ENCODE results near the gene MCU. TPM values are rescaled to one million over a fixed set of nuclear protein-coding genes. Genes with fewer than 3 reads are reported as not detected.

Gene MCU
- total RNA-seq, 1 donor from 2014 or later, result 15.9 TPM

- no peak for DNase-seq
- no peak overlapping the region for H3K4me3 Mint-ChIP-seq
- no peaks in the 10 kb centered on the region for H3K36me3 Mint-ChIP-seq (ENCODE audit: low read depth)
- no peak overlapping the region for H3K27ac Mint-ChIP-seq
- H3K4me1 Mint-ChIP-seq, result no peaks in the 10 kb centered on the region
- no peaks in the 10 kb centered on the region for H3K27me3 Mint-ChIP-seq
- peaks cover 4% of the 10 kb centered on the region for H3K9me3 Mint-ChIP-seq
- intact Hi-C loops (cut with micrococcal nuclease), result no loop called here
These were observed 158.9 kb downstream of the MCU start for GRCh38 chr10:72850861-72851260.

GRCh38 chr10:72851509-72851908, 159.6 kb downstream of the MCU start:
- Mint-ChIP-seq H3K4me1 (no peaks in the 10 kb centered on the region), H3K27ac (no peak overlapping the region), H3K27me3 (no peaks in the 10 kb centered on the region), H3K4me3 (no peak overlapping the region), H3K9me3 (peaks cover 4% of the 10 kb centered on the region), H3K36me3 (ENCODE audit: low read depth) (no peaks in the 10 kb centered on the region)
- intact Hi-C loops (cut with micrococcal nuclease), result no loop called here
- no peak for DNase-seq

- Mint-ChIP-seq H3K4me1 (no peaks in the 10 kb centered on the region), H3K27me3 (no peaks in the 10 kb centered on the region), H3K36me3 (ENCODE audit: low read depth) (no peaks in the 10 kb centered on the region), H3K27ac (no peak overlapping the region), H3K4me3 (no peak overlapping the region), H3K9me3 (peaks cover 4% of the 10 kb centered on the region)
- intact Hi-C loops (cut with micrococcal nuclease), result no loop called here
- DNase-seq, result no peak
These were observed 160.6 kb downstream of the MCU start for GRCh38 chr10:72852508-72852907.

- Mint-ChIP-seq H3K36me3 (ENCODE audit: low read depth) (no peaks in the 10 kb centered on the region), H3K4me1 (no peaks in the 10 kb centered on the region), H3K27ac (no peak overlapping the region), H3K4me3 (no peak overlapping the region), H3K9me3 (peaks cover 4% of the 10 kb centered on the region), H3K27me3 (no peaks in the 10 kb centered on the region)
- intact Hi-C loops (cut with micrococcal nuclease), result no loop called here
- DNase-seq, result no peak
These were observed 163.2 kb downstream of the MCU start for GRCh38 chr10:72855129-72855528.

GRCh38 chr10:72855790-72856189, 163.8 kb downstream of the MCU start:
- no peaks in the 10 kb centered on the region for H3K4me1 Mint-ChIP-seq
- DNase-seq, result no peak
- H3K4me3 Mint-ChIP-seq, result no peak overlapping the region
- peaks cover 1% of the 10 kb centered on the region for H3K36me3 Mint-ChIP-seq (ENCODE audit: low read depth)
- H3K9me3 Mint-ChIP-seq, result peaks cover 4% of the 10 kb centered on the region
- intact Hi-C loops (cut with micrococcal nuclease), result no loop called here
- no peaks in the 10 kb centered on the region for H3K27me3 Mint-ChIP-seq
- H3K27ac Mint-ChIP-seq, result no peak overlapping the region

GRCh38 chr10:72858067-72858466, 166.1 kb downstream of the MCU start:
- no peaks in the 10 kb centered on the region for H3K9me3 Mint-ChIP-seq
- DNase-seq, result no peak
- intact Hi-C loops (cut with micrococcal nuclease), result no loop called here
- H3K27ac Mint-ChIP-seq, result no peak overlapping the region
- H3K4me1 Mint-ChIP-seq, result no peaks in the 10 kb centered on the region
- peaks cover 4% of the 10 kb centered on the region for H3K36me3 Mint-ChIP-seq (ENCODE audit: low read depth)
- H3K27me3 Mint-ChIP-seq, result no peaks in the 10 kb centered on the region
- no peak overlapping the region for H3K4me3 Mint-ChIP-seq

- H3K4me1 Mint-ChIP-seq, result no peaks in the 10 kb centered on the region
- no peak overlapping the region for H3K27ac Mint-ChIP-seq
- intact Hi-C loops (cut with micrococcal nuclease), result no loop called here
- H3K9me3 Mint-ChIP-seq, result no peaks in the 10 kb centered on the region
- no peak for DNase-seq
- H3K4me3 Mint-ChIP-seq, result no peak overlapping the region
- peaks cover 5% of the 10 kb centered on the region for H3K36me3 Mint-ChIP-seq (ENCODE audit: low read depth)
- no peaks in the 10 kb centered on the region for H3K27me3 Mint-ChIP-seq
These were observed 171.0 kb downstream of the MCU start for GRCh38 chr10:72862957-72863356.

- Mint-ChIP-seq H3K27me3 (no peaks in the 10 kb centered on the region), H3K9me3 (peaks cover 5% of the 10 kb centered on the region), H3K36me3 (ENCODE audit: low read depth) (peaks cover 9% of the 10 kb centered on the region), H3K4me3 (no peak overlapping the region), H3K4me1 (no peaks in the 10 kb centered on the region), H3K27ac (no peak overlapping the region)
- peak; percentile 64 for DNase-seq
- intact Hi-C loops (cut with micrococcal nuclease), result loop anchor here (1.0 kb wide), 1 partner anchor 511 kb away; no protein-coding TSS in a partner anchor
These were observed 183.5 kb downstream of the MCU start for GRCh38 chr10:72875250-72876055.

GRCh38 chr10:72879245-72879644, 187.3 kb downstream of the MCU start:
- DNase-seq, result no peak
- Mint-ChIP-seq H3K9me3 (peaks cover 7% of the 10 kb centered on the region), H3K4me1 (no peaks in the 10 kb centered on the region), H3K27me3 (no peaks in the 10 kb centered on the region), H3K4me3 (no peak overlapping the region), H3K36me3 (ENCODE audit: low read depth) (peaks cover 9% of the 10 kb centered on the region), H3K27ac (no peak overlapping the region)
- intact Hi-C loops (cut with micrococcal nuclease), result no loop called here

GRCh38 chr10:72881291-72881690, 189.3 kb downstream of the MCU start:
- Mint-ChIP-seq H3K9me3 (peaks cover 7% of the 10 kb centered on the region), H3K36me3 (ENCODE audit: low read depth) (peaks cover 9% of the 10 kb centered on the region)

GRCh38 chr10:72883861-72884260, 191.9 kb downstream of the MCU start:
- Mint-ChIP-seq H3K9me3 (peaks cover 3% of the 10 kb centered on the region), H3K4me3 (no peak overlapping the region), H3K36me3 (ENCODE audit: low read depth) (peaks cover 14% of the 10 kb centered on the region), H3K27me3 (no peaks in the 10 kb centered on the region), H3K27ac (no peak overlapping the region), H3K4me1 (peaks cover 5% of the 10 kb centered on the region)
- DNase-seq, result no peak
- intact Hi-C loops (cut with micrococcal nuclease), result no loop called here

More at GRCh38 chr10:72881291-72881690, 189.3 kb downstream of the MCU start:
- Mint-ChIP-seq H3K27ac (no peak overlapping the region), H3K4me1 (no peaks in the 10 kb centered on the region), H3K27me3 (no peaks in the 10 kb centered on the region), H3K4me3 (no peak overlapping the region)
- intact Hi-C loops (cut with micrococcal nuclease), result no loop called here
- DNase-seq, result no peak

GRCh38 chr10:72885953-72886352, 194.0 kb downstream of the MCU start:
- H3K36me3 Mint-ChIP-seq (ENCODE audit: low read depth), result peaks cover 11% of the 10 kb centered on the region
- H3K4me1 Mint-ChIP-seq, result peaks cover 5% of the 10 kb centered on the region
- H3K27me3 Mint-ChIP-seq, result no peaks in the 10 kb centered on the region
- H3K9me3 Mint-ChIP-seq, result no peaks in the 10 kb centered on the region
- no peak overlapping the region for H3K27ac Mint-ChIP-seq
- intact Hi-C loops (cut with micrococcal nuclease), result no loop called here
- no peak overlapping the region for H3K4me3 Mint-ChIP-seq
- DNase-seq, result no peak

- H3K9me3 Mint-ChIP-seq, result no peaks in the 10 kb centered on the region
- no peak overlapping the region for H3K27ac Mint-ChIP-seq
- peaks cover 5% of the 10 kb centered on the region for H3K4me1 Mint-ChIP-seq
- intact Hi-C loops (cut with micrococcal nuclease), result no loop called here
- DNase-seq, result no peak
- no peaks in the 10 kb centered on the region for H3K27me3 Mint-ChIP-seq
- peaks cover 11% of the 10 kb centered on the region for H3K36me3 Mint-ChIP-seq (ENCODE audit: low read depth)
- H3K4me3 Mint-ChIP-seq, result no peak overlapping the region
These were observed 194.7 kb downstream of the MCU start for GRCh38 chr10:72886621-72887020.

- DNase-seq, result no peak
These were observed 195.1 kb downstream of the MCU start for GRCh38 chr10:72887043-72887442.

More at GRCh38 chr10:72887043-72887442, 195.1 kb downstream of the MCU start:
- peak overlapping the region; percentile 18 for H3K4me3 Mint-ChIP-seq
- peak overlapping the region; percentile 31 for H3K27ac Mint-ChIP-seq
- H3K36me3 Mint-ChIP-seq (ENCODE audit: low read depth), result peaks cover 11% of the 10 kb centered on the region
- no peaks in the 10 kb centered on the region for H3K9me3 Mint-ChIP-seq
- intact Hi-C loops (cut with micrococcal nuclease), result no loop called here
- H3K27me3 Mint-ChIP-seq, result no peaks in the 10 kb centered on the region
- peaks cover 5% of the 10 kb centered on the region for H3K4me1 Mint-ChIP-seq

Data from activated CD4-positive, alpha-beta T cell treated with anti-CD3 and anti-CD28 coated beads, Interleukin-2, amount 10 ng/mL, durations not matched to agents 24 days and 14 days (primary cell).